ENCODE measurements around the gene GSTO1. TPM values are rescaled to one million over a fixed set of nuclear protein-coding genes. Genes with fewer than 3 reads are reported as not detected.

Gene GSTO1
- total and polyA plus RNA-seq, 2 of the 13 experiments (the other 11 are each of a cell fraction or from before 2014, with no cell fraction given): 228 to 300 TPM

DNA sequence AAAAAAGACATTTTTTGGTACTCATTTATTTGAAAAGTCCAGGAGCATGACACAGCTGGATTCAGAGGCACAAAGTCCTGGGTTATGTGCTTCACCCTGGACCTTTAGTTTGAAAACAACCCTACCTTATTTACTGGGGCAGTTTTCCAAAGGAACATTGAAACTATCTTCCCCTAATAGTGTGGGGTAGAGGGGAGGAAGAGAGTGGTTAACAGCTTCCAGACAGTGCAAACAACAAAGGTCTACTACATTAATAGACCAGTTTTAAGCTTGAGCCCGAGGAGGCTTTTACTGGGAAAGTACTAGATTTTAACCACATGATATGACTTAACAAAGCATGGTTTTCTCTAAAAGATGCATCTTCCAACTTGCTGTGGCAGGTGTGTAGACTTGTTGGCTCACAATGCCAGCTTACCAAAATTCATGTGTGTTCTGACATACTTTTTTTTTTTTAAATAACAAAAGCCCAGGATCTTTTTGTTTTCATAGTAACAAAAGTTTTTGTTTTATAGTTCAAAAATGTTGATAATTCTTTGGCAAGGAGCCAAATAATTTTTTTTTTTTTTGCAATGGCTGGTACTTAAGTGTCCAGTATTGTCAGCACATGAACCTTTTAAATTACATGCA, 1.8 kb downstream of the GSTO1 start (continued):
- peak; percentile 66; the same call in 1 of the 2 replicates for TF ChIP-seq HOMEZ (CRISPR knock-in tag; IDR thresholded peaks at IDR 0.05; ENCODE audit: low read depth)
- peak; percentile 72; the same call in 1 of the 2 replicates for TF ChIP-seq PAXIP1 (CRISPR knock-in tag; conservative IDR thresholded peaks at IDR 0.05)
- TF ChIP-seq SAP130 (CRISPR knock-in tag; IDR thresholded peaks at IDR 0.05; ENCODE audit: low read depth): peak; percentile 71
- TF ChIP-seq MEF2D (CRISPR knock-in tag; IDR thresholded peaks at IDR 0.05): no peak
- no peak for TF ChIP-seq ZBTB44 (CRISPR knock-in tag; IDR thresholded peaks at IDR 0.05)
- 0 out of 2 replicates have a peak, but pooled peaks have one; percentile 16 for TF ChIP-seq ZNF792 (CRISPR knock-in tag; IDR thresholded peaks at IDR 0.05)
- peak in 1 of 2 experiments; percentile 71; a peak in 2 of 4 replicates for TF ChIP-seq EP300 (IDR thresholded peaks at IDR 0.05; ENCODE audit: low read depth in 2 of 2, low read length in 2 of 2)
- no peak for TF ChIP-seq EP300 (CRISPR knock-in tag; IDR thresholded peaks at IDR 0.05; ENCODE audit: borderline replicate concordance)
- peak; percentile 75; the same call in 1 of the 2 replicates for TF ChIP-seq FOXO1 (CRISPR knock-in tag; IDR thresholded peaks at IDR 0.05)
- TF ChIP-seq FOXP4 (CRISPR knock-in tag; IDR thresholded peaks at IDR 0.05): peak; percentile 66
- no peak for TF ChIP-seq SKI (IDR thresholded peaks at IDR 0.05; ENCODE audit: partially characterized antibody)
- peak; percentile 76; the same call in 1 of the 2 replicates for TF ChIP-seq GZF1 (CRISPR knock-in tag; IDR thresholded peaks at IDR 0.05)
- TF ChIP-seq SOX13 (IDR thresholded peaks at IDR 0.05): no peak
- peak in 1 of 2 experiments; percentile 46; a peak in 1 of 4 replicates for TF ChIP-seq SOX13 (CRISPR knock-in tag; conservative IDR thresholded peaks at IDR 0.05 in 1 of 2, IDR thresholded peaks at IDR 0.05 in 1 of 2)
- peak; percentile 77 for TF ChIP-seq NFE2L2 (IDR thresholded peaks at IDR 0.05; ENCODE audit: low read length)
- no peak for TF ChIP-seq ZNF530 (CRISPR knock-in tag; IDR thresholded peaks at IDR 0.05; ENCODE audit: low read depth)
- peak; percentile 14; the same call in 1 of the 2 replicates for TF ChIP-seq IRF2 (CRISPR knock-in tag; IDR thresholded peaks at IDR 0.05)
- TF ChIP-seq NR2F6 (IDR thresholded peaks at IDR 0.05): peak; percentile 56
- peak; percentile 57; the same call in 1 of the 2 replicates for TF ChIP-seq NR2F6 (CRISPR knock-in tag; IDR thresholded peaks at IDR 0.05)
- TF ChIP-seq NKX3-1 (CRISPR knock-in tag; IDR thresholded peaks at IDR 0.05): no peak
- TF ChIP-seq CREM (IDR thresholded peaks at IDR 0.05): peak; percentile 53
- no peak for TF ChIP-seq CREM (CRISPR knock-in tag; IDR thresholded peaks at IDR 0.05)
- peak; percentile 45; the same call in 1 of the 2 replicates for TF ChIP-seq NR2F2 (IDR thresholded peaks at IDR 0.05; ENCODE audit: borderline replicate concordance, low read depth)

Measured in HepG2 (cell line).